ENCODE measurements around the gene TBC1D17.

TBC1D17 gene

GRCh38 chr19:49881672-49882394, 4.3 kb downstream of the TBC1D17 start:
- no peak for DNase-seq (ENCODE audit: low spot score)
- in situ Hi-C loops (cut with MboI; ENCODE audit: low pct_unique_long_range_greater_than_20kb, low sequenced_read_pairs, unreplicated experiment) = no loop called here
- no peak for TF ChIP-seq CTCF (IDR thresholded peaks at IDR 0.05; ENCODE audit: extremely low read depth, insufficient read depth, missing control alignments)

DNA sequence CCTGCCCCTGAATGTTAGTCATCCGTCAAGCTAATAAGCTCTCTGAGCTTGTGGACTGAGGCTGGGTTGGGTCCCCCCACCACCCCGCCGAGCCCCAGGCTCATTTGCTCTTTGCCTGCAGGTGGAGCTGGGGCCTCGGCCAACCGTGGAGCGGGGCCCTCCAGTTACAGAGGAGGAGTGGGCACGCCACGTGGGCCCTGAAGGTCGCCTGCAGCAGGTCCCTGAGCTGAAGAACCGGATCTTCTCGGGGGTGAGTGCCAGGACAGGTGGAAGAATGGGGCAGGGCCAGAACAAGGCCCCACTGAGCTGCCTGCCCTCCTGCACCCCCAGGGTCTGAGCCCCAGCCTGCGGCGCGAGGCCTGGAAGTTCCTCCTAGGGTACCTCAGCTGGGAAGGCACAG, 5.1 kb downstream of the TBC1D17 start:
- no peak for TF ChIP-seq CTCF (IDR thresholded peaks at IDR 0.05; ENCODE audit: extremely low read depth, insufficient read depth, missing control alignments)
- no peak for DNase-seq (ENCODE audit: low spot score)
- in situ Hi-C loops (cut with MboI; ENCODE audit: low pct_unique_long_range_greater_than_20kb, low sequenced_read_pairs, unreplicated experiment) = no loop called here

GRCh38 chr19:49883094-49883493, 5.6 kb downstream of the TBC1D17 start:
- in situ Hi-C loops (cut with MboI; ENCODE audit: low pct_unique_long_range_greater_than_20kb, low sequenced_read_pairs, unreplicated experiment) = no loop called here
- no peak for DNase-seq (ENCODE audit: low spot score)
- no peak for TF ChIP-seq CTCF (IDR thresholded peaks at IDR 0.05; ENCODE audit: extremely low read depth, insufficient read depth, missing control alignments)

DNA sequence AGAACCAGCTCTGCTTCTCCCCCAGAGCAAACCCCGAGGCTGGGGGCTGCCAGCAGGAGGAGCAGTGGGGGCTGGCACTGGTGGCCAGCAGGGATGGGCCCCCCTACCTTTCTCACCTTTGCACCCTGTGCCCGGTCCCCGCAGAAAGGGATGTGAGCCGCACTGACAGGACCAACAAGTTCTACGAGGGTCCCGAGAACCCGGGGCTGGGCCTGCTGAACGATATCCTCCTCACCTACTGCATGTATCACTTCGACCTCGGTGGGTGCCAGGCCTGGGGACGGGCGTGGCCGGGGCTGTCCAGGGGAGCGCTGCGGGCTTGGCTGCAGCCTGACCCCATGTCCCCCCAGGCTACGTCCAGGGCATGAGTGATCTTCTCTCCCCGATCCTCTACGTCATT, 6.6 kb downstream of the TBC1D17 start:
- DNase-seq (ENCODE audit: low spot score) = no peak
- in situ Hi-C loops (cut with MboI; ENCODE audit: low pct_unique_long_range_greater_than_20kb, low sequenced_read_pairs, unreplicated experiment) = no loop called here
- no peak for TF ChIP-seq CTCF (IDR thresholded peaks at IDR 0.05; ENCODE audit: extremely low read depth, insufficient read depth, missing control alignments)

DNA sequence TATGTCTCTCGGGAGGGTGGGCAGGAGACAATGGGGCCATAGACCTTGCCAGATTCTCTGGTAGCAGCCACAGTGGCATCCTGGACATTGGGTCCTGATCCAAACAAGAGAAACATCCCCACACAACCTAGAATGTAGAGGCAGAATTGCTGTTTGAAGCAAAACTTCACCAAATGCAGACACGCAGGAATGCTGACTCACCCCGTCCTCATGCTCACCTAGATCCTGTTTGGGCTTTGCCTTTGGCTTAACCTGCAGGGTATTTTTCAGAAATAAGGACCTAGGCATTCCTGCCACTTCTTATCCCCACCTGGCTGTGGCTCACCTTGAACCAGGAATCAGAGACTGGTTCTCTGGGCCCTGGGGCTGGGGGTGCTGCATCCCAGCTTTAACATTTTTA, 7.3 kb downstream of the TBC1D17 start:
- in situ Hi-C loops (cut with MboI; ENCODE audit: low pct_unique_long_range_greater_than_20kb, low sequenced_read_pairs, unreplicated experiment) = no loop called here
- no peak for TF ChIP-seq CTCF (IDR thresholded peaks at IDR 0.05; ENCODE audit: extremely low read depth, insufficient read depth, missing control alignments)
- no peak for DNase-seq (ENCODE audit: low spot score)

- no peak for TF ChIP-seq CTCF (IDR thresholded peaks at IDR 0.05; ENCODE audit: extremely low read depth, insufficient read depth, missing control alignments)
- DNase-seq (ENCODE audit: low spot score) = no peak
- in situ Hi-C loops (cut with MboI; ENCODE audit: low pct_unique_long_range_greater_than_20kb, low sequenced_read_pairs, unreplicated experiment) = no loop called here
Observed at GRCh38 chr19:49887037-49887664, 9.6 kb downstream of the TBC1D17 start.
